RWPE1 (cell line): Measurements from ENCODE around the gene APOD.

Experiments
- CTCF ChIA-PET: fragments of 350-600 bp; sonication (Branson Sonifier 250); formaldehyde crosslinking; extraction: SDS; loops from one replicate; lab custom pipeline; 2021; lab: Yijun Ruan, JAX
- POLR2A ChIA-PET: fragments of 400-600 bp; formaldehyde crosslinking; extraction: SDS; loops from one replicate; lab custom pipeline; 2020; ENCODE audit warnings: antibody characterized with exemption; ENCODE audit not compliant: low non-redundant PET; lab: Yijun Ruan, JAX
- DNase-seq: peaks from one replicate; pipeline ENCODE4 v3.0.0; 2012; ENCODE audit warnings: low spot score
- H3K27ac ChIP-seq: fragments of 450-650 bp; 2 replicates; pipeline ENCODE4 v1.5.1; 2017
- CTCF ChIP-seq: fragments of 450-650 bp; conservative IDR thresholded peaks from 2 replicates; pipeline ENCODE4 v1.5.1; 2017; ENCODE audit warnings: low read depth, mild to moderate bottlenecking

APOD gene

GRCh38 chr3:195587824-195588223 is 4.1 kb upstream of the APOD start:
- H3K27ac ChIP-seq, result no peak overlapping the region
- no peak for TF ChIP-seq CTCF
- ChIA-PET POLR2A (no interaction called here), CTCF (interaction anchor here (0.6 kb wide), 1 partner anchor 36 kb away, joined by 3 read pairs; no protein-coding TSS in a partner anchor)
- no peak for DNase-seq

DNA sequence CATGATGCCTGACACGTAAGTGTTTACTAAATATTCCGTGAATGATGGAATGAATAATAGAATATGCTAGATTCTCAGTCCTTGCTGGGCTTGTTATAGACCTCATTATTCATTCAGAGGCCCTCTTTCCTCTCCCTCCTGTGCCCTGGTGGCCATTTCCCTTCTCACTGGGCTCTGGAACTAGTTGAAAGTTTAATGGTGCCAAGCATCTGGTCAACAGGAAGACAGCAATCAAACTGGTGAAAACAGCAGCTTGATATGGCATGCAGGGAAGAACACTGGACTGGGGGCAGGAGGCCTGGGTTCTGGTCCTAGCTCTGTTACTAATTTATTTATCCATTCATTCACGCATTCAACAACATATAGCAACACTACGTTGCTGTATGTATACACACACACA is 3.7 kb upstream of the APOD start:
- TF ChIP-seq CTCF, result no peak
- CTCF ChIA-PET, result interaction anchor here (0.6 kb wide), 1 partner anchor 331 kb away, joined by 3 read pairs; no protein-coding TSS in a partner anchor
- no peak overlapping the region for H3K27ac ChIP-seq
- DNase-seq, result no peak
- POLR2A ChIA-PET, result no interaction called here

DNA sequence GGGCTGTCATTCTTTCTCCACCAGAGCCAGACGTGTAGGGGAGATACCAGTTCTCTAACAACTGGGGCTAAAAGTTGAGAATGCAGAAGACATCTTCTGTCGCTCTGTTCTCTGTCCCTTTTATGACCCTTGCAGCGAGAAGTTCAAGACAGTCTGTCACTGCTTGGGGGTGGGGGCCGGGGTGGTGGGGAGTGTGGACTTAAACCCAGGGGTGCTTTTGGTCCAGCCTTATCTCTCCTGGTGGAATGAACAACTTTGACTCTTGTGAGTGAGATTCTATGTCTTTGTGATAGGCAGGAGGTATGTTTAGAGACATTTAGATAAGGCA is 767 bp upstream of the APOD start:
- CTCF ChIA-PET, result interaction anchor here (0.6 to 1.0 kb wide), 2 partner anchors 248 to 313 kb away, joined by 3 to 5 read pairs; partner anchors contain the start of gene XXYLT1
- H3K27ac ChIP-seq, result no peak overlapping the region
- POLR2A ChIA-PET, result no interaction called here
- DNase-seq, result no peak
- no peak for TF ChIP-seq CTCF

GRCh38 chr3:195582947-195583346 is 793 bp downstream of the APOD start:
- H3K27ac ChIP-seq, result no peak overlapping the region
- CTCF ChIA-PET, result no interaction called here
- no peak for TF ChIP-seq CTCF
- no peak for DNase-seq
- POLR2A ChIA-PET, result no interaction called here

DNA sequence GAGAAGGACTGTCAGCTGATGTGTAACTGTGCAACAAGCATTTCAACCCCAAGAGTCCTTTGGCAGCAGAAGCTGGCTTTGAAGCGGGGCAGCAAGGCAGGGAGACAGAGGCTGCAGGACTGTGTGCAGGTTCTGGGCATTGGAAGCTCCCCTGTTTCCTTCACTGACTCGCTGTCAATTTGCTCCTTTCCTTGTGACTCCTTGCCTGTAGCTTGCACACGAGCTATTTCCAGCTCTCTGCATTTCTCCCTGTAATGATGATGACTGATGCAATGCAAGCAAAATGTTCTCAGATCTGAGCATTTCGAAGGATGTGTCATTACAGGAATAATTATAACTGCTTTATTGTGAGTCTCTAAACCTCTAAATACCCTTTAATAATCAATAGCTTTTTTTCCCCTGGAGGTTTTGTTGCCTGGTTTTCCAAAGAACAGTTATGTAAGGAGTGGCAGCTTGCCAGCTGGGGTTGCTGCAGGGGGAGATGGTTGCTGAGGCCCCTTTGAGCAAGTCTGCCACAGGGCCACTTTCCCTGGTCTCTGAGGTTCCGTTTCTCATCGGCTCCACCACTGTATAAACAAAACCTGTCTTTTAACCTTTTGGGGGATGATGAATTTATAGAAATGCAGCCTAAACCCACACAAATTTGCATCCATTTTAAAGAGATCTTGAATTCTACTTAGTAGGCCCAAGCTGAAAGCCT is 2.8 kb downstream of the APOD start:
- POLR2A ChIA-PET, result interaction anchor here (0.5 to 0.7 kb wide), 2 partner anchors 38 to 945 kb away, joined by 3 to 4 read pairs; partner anchors contain the start of gene PPP1R2
- TF ChIP-seq CTCF, result no peak
- H3K27ac ChIP-seq, result no peak overlapping the region
- no peak for DNase-seq
- CTCF ChIA-PET, result no interaction called here

- no peak for TF ChIP-seq CTCF
- CTCF ChIA-PET, result no interaction called here
- no peak for DNase-seq
- POLR2A ChIA-PET, result no interaction called here
- no peak overlapping the region for H3K27ac ChIP-seq
Measured at GRCh38 chr3:195579281-195579680, 4.5 kb downstream of the APOD start.
